Effector memory CD4-positive, alpha-beta T cell (primary cell): Measurements from ENCODE around the gene ELFN2.

ENCODE experiments used
- DNase-seq, 3 donors: peaks; one replicate each; pipeline ENCODE4 v3.0.0-alpha.2; 2020
- H3K27ac ChIP-seq: 2 replicates; pipeline ENCODE4 v1.7.0; 2013; ENCODE audit warnings: mild to moderate bottlenecking, low read length, moderate library complexity; ENCODE audit not compliant: insufficient read depth, poor library complexity, severe bottlenecking
- H3K27me3 ChIP-seq: replicated peaks from 2 replicates; pipeline ENCODE4 v1.7.0; 2013; ENCODE audit warnings: mild to moderate bottlenecking, low read length; ENCODE audit not compliant: insufficient read depth, control insufficient read depth, poor library complexity, severe bottlenecking
- H3K36me3 ChIP-seq: 2 replicates; pipeline ENCODE4 v1.7.0; 2013; ENCODE audit warnings: mild to moderate bottlenecking, low read length, moderate library complexity; ENCODE audit not compliant: control insufficient read depth, insufficient read depth
- H3K4me1 ChIP-seq: 2 replicates; pipeline ENCODE4 v1.7.0; 2013; ENCODE audit warnings: low read length, mild to moderate bottlenecking; ENCODE audit not compliant: control insufficient read depth, insufficient read depth, poor library complexity, severe bottlenecking
- H3K4me3 ChIP-seq: 2 replicates; pipeline ENCODE4 v1.7.0; 2013; ENCODE audit warnings: low read length, low read depth, mild to moderate bottlenecking; ENCODE audit not compliant: insufficient read depth, poor library complexity, severe bottlenecking
- H3K9me3 ChIP-seq: 2 replicates; pipeline ENCODE4 v1.7.0; 2013; ENCODE audit warnings: mild to moderate bottlenecking, low read length, moderate library complexity; ENCODE audit not compliant: control insufficient read depth

The ELFN2 gene

GRCh38 chr22:37419969-37420685 lies 7.2 kb downstream of the ELFN2 start:
- Histone ChIP-seq H3K4me3 (peak overlapping the region; percentile 36), H3K9me3 (no peaks in the 10 kb centered on the region), H3K4me1 (peaks cover 18% of the 10 kb centered on the region), H3K36me3 (no peaks in the 10 kb centered on the region), H3K27me3 (peaks cover 27% of the 10 kb centered on the region), H3K27ac (no peak overlapping the region)
- no peak for DNase-seq

- Histone ChIP-seq H3K4me1 (peaks cover 18% of the 10 kb centered on the region), H3K36me3 (no peaks in the 10 kb centered on the region), H3K9me3 (no peaks in the 10 kb centered on the region), H3K27me3 (peaks cover 27% of the 10 kb centered on the region), H3K27ac (no peak overlapping the region), H3K4me3 (peak overlapping the region; percentile 36)
- no peak for DNase-seq
Observed at GRCh38 chr22:37419370-37419968, 7.8 kb downstream of the ELFN2 start.

- Histone ChIP-seq H3K9me3 (no peaks in the 10 kb centered on the region), H3K27ac (no peak overlapping the region), H3K4me1 (peaks cover 18% of the 10 kb centered on the region), H3K4me3 (no peak overlapping the region), H3K36me3 (no peaks in the 10 kb centered on the region), H3K27me3 (peaks cover 27% of the 10 kb centered on the region)
- no peak for DNase-seq
Observed at GRCh38 chr22:37418627-37419369, 8.5 kb downstream of the ELFN2 start.

- Histone ChIP-seq H3K27me3 (peaks cover 27% of the 10 kb centered on the region), H3K4me1 (peaks cover 18% of the 10 kb centered on the region)
- no peak for DNase-seq
Observed at GRCh38 chr22:37417677-37418348, 9.5 kb downstream of the ELFN2 start.

GRCh38 chr22:37417264-37417663 lies 10.0 kb downstream of the ELFN2 start:
- Histone ChIP-seq H3K4me3 (no peak overlapping the region), H3K36me3 (no peaks in the 10 kb centered on the region), H3K9me3 (no peaks in the 10 kb centered on the region), H3K4me1 (peaks cover 18% of the 10 kb centered on the region), H3K27ac (no peak overlapping the region), H3K27me3 (peaks cover 27% of the 10 kb centered on the region)
- no peak for DNase-seq

More at GRCh38 chr22:37417677-37418348, 9.5 kb downstream of the ELFN2 start:
- no peak overlapping the region for H3K4me3 ChIP-seq
- H3K36me3 ChIP-seq = no peaks in the 10 kb centered on the region
- H3K9me3 ChIP-seq = no peaks in the 10 kb centered on the region
- H3K27ac ChIP-seq = no peak overlapping the region

- Histone ChIP-seq H3K4me1 (peaks cover 18% of the 10 kb centered on the region), H3K36me3 (no peaks in the 10 kb centered on the region), H3K4me3 (no peak overlapping the region), H3K27ac (no peak overlapping the region), H3K9me3 (no peaks in the 10 kb centered on the region), H3K27me3 (peaks cover 27% of the 10 kb centered on the region)
- DNase-seq = no peak
Observed at GRCh38 chr22:37416827-37417226, 10.5 kb downstream of the ELFN2 start.

- no peak for DNase-seq
- no peak overlapping the region for H3K27ac ChIP-seq
- H3K9me3 ChIP-seq = no peaks in the 10 kb centered on the region
- peaks cover 18% of the 10 kb centered on the region for H3K4me1 ChIP-seq
- no peak overlapping the region for H3K4me3 ChIP-seq
- H3K36me3 ChIP-seq = no peaks in the 10 kb centered on the region
- peaks cover 27% of the 10 kb centered on the region for H3K27me3 ChIP-seq
Observed at GRCh38 chr22:37416389-37416788, 10.9 kb downstream of the ELFN2 start.

GRCh38 chr22:37415210-37415609 lies 12.1 kb downstream of the ELFN2 start:
- no peak overlapping the region for H3K4me3 ChIP-seq
- no peaks in the 10 kb centered on the region for H3K9me3 ChIP-seq
- no peaks in the 10 kb centered on the region for H3K36me3 ChIP-seq
- peaks cover 23% of the 10 kb centered on the region for H3K27me3 ChIP-seq
- no peak for DNase-seq
- peaks cover 18% of the 10 kb centered on the region for H3K4me1 ChIP-seq
- no peak overlapping the region for H3K27ac ChIP-seq

GRCh38 chr22:37414288-37414687 lies 13.0 kb downstream of the ELFN2 start:
- H3K4me1 ChIP-seq = peaks cover 11% of the 10 kb centered on the region
- peaks cover 17% of the 10 kb centered on the region for H3K27me3 ChIP-seq
- DNase-seq = no peak
- H3K27ac ChIP-seq = no peak overlapping the region
- no peaks in the 10 kb centered on the region for H3K36me3 ChIP-seq
- no peak overlapping the region for H3K4me3 ChIP-seq
- H3K9me3 ChIP-seq = no peaks in the 10 kb centered on the region
